ENCODE data around the gene ECT2. TPM values are rescaled to one million over a fixed set of nuclear protein-coding genes. Genes with fewer than 3 reads are reported as not detected.

The ECT2 gene
- total RNA-seq, 4 donors from 2014 or later = 3.7 to 6.8 (median 5.8) TPM

DNA sequence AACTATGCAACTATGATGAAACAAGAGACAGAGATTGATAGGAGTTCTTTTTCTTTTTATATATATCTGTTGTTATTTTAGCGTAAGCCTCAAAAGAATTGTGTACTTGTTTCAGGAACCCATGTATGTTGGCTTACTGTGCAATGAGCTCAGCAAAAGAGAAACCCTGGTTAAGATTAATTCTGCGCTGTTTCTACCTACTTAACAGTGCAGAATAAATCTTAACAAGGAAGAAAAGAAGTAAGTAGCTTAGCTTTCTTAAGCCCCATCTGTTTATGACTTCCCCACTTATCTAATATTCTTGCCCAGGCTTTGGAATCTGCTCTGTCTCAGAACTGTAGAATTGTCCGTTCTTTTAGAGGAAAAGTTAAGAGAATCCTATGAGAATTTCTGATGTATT, 27.4 kb downstream of the ECT2 start:
- no peaks in the 10 kb centered on the region for H3K27me3 ChIP-seq
- H3K36me3 ChIP-seq = peaks cover 0 to 21% of the 10 kb centered on the region in 2 donors
- H3K4me1 ChIP-seq = no peaks in the 10 kb centered on the region
- TF ChIP-seq, protein P1, sequence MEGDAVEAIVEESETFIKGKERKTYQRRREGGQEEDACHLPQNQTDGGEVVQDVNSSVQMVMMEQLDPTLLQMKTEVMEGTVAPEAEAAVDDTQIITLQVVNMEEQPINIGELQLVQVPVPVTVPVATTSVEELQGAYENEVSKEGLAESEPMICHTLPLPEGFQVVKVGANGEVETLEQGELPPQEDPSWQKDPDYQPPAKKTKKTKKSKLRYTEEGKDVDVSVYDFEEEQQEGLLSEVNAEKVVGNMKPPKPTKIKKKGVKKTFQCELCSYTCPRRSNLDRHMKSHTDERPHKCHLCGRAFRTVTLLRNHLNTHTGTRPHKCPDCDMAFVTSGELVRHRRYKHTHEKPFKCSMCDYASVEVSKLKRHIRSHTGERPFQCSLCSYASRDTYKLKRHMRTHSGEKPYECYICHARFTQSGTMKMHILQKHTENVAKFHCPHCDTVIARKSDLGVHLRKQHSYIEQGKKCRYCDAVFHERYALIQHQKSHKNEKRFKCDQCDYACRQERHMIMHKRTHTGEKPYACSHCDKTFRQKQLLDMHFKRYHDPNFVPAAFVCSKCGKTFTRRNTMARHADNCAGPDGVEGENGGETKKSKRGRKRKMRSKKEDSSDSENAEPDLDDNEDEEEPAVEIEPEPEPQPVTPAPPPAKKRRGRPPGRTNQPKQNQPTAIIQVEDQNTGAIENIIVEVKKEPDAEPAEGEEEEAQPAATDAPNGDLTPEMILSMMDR (IDR thresholded peaks at IDR 0.05) = no peak
- TF ChIP-seq POLR2A (IDR thresholded peaks at IDR 0.05) (no peak), EP300 (IDR thresholded peaks at IDR 0.05) (no peak), POLR2AphosphoS5 (IDR thresholded peaks at IDR 0.05) (no peak)
- ATAC-seq = no peak
- 46 to 93% methylated on average over 3 of the region's 3 CpGs for WGBS, 2 donors (ENCODE audit: low coverage in 1 of 2)
- H3K4me3 ChIP-seq = no peak overlapping the region
- H3K9me3 ChIP-seq = no peaks in the 10 kb centered on the region
- no peak overlapping the region for H3K27ac ChIP-seq

DNA sequence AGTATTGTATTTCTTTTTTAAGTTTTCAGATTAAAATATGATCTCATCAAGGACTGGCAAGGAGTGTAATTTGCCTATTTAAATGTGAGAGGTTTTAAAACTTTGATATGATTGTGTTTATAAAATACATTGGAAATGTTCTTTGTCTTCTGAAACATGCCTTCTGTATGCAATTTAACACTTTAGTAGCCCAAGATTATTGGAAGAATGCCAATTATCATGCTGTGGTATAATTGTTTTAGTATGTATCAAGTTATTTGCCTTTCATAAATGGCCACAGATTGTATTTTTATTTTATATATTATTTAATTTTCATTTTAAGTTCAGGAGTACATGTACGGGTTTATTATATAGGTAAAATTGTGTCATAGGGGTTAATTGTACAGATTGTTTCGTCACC, 31.7 kb downstream of the ECT2 start:
- TF ChIP-seq POLR2A (IDR thresholded peaks at IDR 0.05) (no peak), EP300 (IDR thresholded peaks at IDR 0.05) (no peak), POLR2AphosphoS5 (IDR thresholded peaks at IDR 0.05) (no peak)
- TF ChIP-seq, protein P1 (IDR thresholded peaks at IDR 0.05) = no peak
- Histone ChIP-seq H3K36me3 (peaks cover 0 to 5% of the 10 kb centered on the region in 2 donors), H3K4me3 (no peak overlapping the region), H3K27me3 (no peaks in the 10 kb centered on the region), H3K4me1 (no peaks in the 10 kb centered on the region), H3K9me3 (no peaks in the 10 kb centered on the region), H3K27ac (no peak overlapping the region)
- ATAC-seq = no peak
- WGBS, 2 donors (ENCODE audit: low coverage in 1 of 2) = 100% methylated on average over 2 of the region's 2 CpGs

DNA sequence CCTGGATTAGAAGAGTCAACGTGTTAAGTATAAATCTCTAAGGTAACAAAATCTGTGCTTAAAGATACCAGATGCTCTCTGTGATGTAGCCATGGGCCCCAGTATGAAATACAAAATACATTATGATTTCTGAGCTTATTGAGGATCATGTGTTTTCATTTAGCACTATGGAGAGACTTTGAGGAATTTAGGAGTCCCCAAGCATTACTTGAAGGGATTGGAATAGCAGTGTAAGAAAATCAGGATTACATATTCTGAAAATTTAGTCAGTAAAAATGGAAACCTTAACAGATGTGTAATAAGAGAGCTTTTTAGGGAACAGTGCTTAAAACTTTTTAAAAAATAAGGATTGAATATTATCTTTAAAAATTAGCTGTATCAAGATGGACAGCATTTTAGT, 35.5 kb downstream of the ECT2 start:
- no peak for ATAC-seq
- Histone ChIP-seq H3K4me1 (no peaks in the 10 kb centered on the region), H3K27ac (no peak overlapping the region), H3K27me3 (no peaks in the 10 kb centered on the region), H3K4me3 (no peak overlapping the region), H3K9me3 (no peaks in the 10 kb centered on the region), H3K36me3 (peaks cover 0 to 18% of the 10 kb centered on the region in 2 donors)
- WGBS, 2 donors (ENCODE audit: low coverage in 1 of 2) = 94 to 100% methylated on average over 1 of the region's 1 CpG
- TF ChIP-seq POLR2AphosphoS5 (IDR thresholded peaks at IDR 0.05) = no peak
- TF ChIP-seq, protein P1 (IDR thresholded peaks at IDR 0.05) = no peak
- TF ChIP-seq POLR2A (IDR thresholded peaks at IDR 0.05) = no peak
- no peak for TF ChIP-seq EP300 (IDR thresholded peaks at IDR 0.05)

DNA sequence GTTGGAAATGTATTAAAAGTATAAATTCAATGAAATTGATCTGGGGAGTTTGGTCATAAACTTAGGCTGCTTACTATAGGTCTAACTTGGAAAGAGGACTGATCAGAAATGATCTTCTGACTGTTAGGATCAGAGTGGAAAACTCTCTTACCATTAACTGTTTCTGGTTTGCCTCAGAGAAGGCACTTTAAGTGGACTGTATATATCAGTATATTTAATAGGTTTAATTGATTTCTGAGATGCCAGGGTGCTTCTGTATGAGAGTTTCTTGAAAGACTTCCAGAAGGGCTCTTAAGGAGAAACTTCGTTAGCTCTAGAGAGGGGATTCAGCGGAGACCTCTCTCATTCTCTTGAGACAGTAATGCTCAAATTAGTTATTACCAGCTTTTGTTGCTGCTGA, 36.5 kb downstream of the ECT2 start:
- no peak overlapping the region for H3K4me3 ChIP-seq
- WGBS, 2 donors (ENCODE audit: low coverage in 1 of 2) = 71 to 100% methylated on average over 2 of the region's 2 CpGs
- no peaks in the 10 kb centered on the region for H3K9me3 ChIP-seq
- H3K27me3 ChIP-seq = no peaks in the 10 kb centered on the region
- no peaks in the 10 kb centered on the region for H3K4me1 ChIP-seq
- no peak overlapping the region for H3K27ac ChIP-seq
- H3K36me3 ChIP-seq = peaks cover 0 to 20% of the 10 kb centered on the region in 2 donors
- no peak for ATAC-seq
- TF ChIP-seq, protein P1 (IDR thresholded peaks at IDR 0.05) = no peak
- TF ChIP-seq EP300 (IDR thresholded peaks at IDR 0.05) (no peak), POLR2AphosphoS5 (IDR thresholded peaks at IDR 0.05) (no peak), POLR2A (IDR thresholded peaks at IDR 0.05) (no peak)

DNA sequence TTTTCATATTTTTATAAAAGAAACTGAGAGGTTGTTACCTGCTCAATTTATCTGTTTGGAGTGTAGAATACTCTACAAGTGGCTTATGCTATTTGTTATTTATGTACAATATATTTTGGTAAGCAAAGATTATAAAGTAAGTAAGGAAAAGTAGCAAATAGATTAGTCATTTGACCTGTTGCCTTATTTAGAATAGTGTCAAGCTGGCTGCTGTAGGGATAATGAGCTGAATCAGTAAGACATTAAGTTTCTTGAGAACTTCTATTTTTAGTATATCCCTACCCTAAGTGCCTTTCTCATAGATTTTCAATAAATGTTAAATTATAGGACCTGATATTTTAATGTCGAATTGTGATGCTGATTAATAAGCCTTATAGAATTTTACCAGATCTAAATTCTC, 37.2 kb downstream of the ECT2 start:
- Histone ChIP-seq H3K4me1 (no peaks in the 10 kb centered on the region), H3K27ac (no peak overlapping the region), H3K27me3 (no peaks in the 10 kb centered on the region), H3K4me3 (no peak overlapping the region), H3K9me3 (no peaks in the 10 kb centered on the region), H3K36me3 (peaks cover 0 to 26% of the 10 kb centered on the region in 2 donors)
- ATAC-seq = no peak
- TF ChIP-seq EP300 (IDR thresholded peaks at IDR 0.05) = no peak
- TF ChIP-seq, protein P1 (IDR thresholded peaks at IDR 0.05) = no peak
- no peak for TF ChIP-seq POLR2A (IDR thresholded peaks at IDR 0.05)
- WGBS, 2 donors (ENCODE audit: low coverage in 1 of 2) = 95 to 100% methylated on average over 1 of the region's 1 CpG
